Measurements from ENCODE around the gene WNT8A.
"Not testable (repeated sequence)": the region's sequence is repeated elsewhere in the genome, so short reads cannot be mapped to it uniquely, and the experiment has no call there.

The WNT8A gene, protein sequence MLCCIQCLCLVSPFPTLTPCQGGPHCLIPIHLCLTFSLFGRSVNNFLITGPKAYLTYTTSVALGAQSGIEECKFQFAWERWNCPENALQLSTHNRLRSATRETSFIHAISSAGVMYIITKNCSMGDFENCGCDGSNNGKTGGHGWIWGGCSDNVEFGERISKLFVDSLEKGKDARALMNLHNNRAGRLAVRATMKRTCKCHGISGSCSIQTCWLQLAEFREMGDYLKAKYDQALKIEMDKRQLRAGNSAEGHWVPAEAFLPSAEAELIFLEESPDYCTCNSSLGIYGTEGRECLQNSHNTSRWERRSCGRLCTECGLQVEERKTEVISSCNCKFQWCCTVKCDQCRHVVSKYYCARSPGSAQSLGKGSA

GRCh38 chr5:138083702-138084101 is at the start of gene WNT8A:
Gene WNT8A, plus strand, starts transcription at chr5:138084033. Its CDS starts 95 bp downstream, at chr5:138084128.
- in situ Hi-C loops (cut with MboI; ENCODE audit: low sequenced_read_pairs): no loop called here

DNA sequence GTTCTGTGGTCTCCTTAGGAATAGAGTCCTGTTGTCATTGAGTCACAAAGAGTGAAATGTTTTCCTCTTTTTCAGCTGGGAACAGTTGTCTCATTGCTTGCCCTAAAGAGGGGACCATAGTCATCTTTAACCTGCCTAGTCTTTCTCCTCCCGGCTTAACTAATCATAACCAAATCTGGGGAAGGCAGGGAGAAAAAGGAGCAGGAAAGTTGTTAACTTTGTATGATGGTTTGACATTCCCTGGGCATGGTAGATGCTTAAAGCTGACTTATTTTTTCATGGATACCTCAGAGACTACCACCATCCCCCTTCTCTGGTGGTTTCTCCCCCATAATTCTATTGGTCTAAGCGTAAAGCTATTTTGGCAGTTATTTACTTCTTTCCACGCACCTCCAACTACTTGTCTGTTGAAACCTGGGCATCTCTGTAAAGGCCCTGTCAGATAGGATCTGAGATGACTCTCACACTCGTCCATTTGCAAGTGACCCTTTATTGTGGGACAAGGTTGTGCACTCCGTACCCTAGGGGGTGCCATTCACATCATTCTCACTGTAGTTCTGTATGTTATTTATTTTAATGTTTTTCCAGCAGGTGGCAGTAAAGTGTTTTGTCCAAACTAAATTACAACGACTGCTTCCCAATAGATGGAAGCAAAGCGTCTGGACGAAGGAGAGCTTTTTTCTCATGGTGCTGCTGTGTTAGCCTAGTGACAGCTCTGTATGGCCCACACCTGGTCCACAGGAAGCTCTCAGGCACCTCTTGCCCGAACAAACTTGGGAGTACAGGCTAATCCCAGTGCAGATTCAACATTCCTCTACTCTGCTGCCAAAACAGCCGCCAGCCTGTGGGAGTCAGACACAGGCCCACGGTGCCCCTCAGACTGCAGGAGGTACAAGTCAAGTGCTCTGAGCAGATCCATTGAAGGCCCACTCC is 48.0 kb upstream of the WNT8A start:
- in situ Hi-C loops (cut with MboI; ENCODE audit: low sequenced_read_pairs): no loop called here

DNA sequence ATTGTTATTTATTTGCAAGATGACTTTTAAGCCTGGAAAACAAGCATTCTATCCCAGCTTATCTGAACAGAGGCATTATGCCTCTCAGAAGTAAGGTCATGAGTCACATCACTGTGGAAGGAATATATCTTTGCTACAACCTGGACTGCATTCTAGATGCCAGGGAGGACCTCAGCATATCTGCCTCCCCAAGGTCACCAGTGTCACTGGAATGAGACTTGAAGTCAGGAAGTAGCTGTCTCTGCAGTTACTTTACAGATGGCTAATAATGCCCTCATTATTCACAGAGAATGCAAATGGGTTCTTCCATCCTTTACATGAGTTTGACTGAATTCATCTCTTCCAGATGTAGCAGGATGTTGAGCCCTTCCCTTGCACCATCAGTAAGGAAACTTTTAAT is 46.6 kb upstream of the WNT8A start:
- in situ Hi-C loops (cut with MboI; ENCODE audit: low sequenced_read_pairs): no loop called here

GRCh38 chr5:138037907-138038633 is 45.8 kb upstream of the WNT8A start:
- in situ Hi-C loops (cut with MboI; ENCODE audit: low sequenced_read_pairs): no loop called here

DNA sequence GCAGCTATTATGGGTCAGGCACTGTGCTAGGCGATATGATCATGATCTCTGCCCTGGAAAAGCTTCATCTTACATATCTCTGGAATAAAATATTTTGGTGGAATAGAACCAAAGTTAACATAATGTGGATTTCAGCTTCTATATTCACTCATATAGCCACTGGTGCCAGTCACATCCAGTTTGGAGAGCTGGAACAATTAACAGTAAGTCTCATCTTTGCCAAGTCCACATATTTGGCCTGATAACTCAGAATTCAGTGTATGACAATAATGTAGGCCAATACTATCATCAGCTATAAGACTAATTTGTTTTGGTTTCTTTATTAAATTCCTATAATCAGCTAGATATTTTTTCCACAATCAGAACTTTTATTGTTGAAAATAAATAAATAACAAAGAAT is 45.0 kb upstream of the WNT8A start:
- in situ Hi-C loops (cut with MboI; ENCODE audit: low sequenced_read_pairs): no loop called here

- in situ Hi-C loops (cut with MboI; ENCODE audit: low sequenced_read_pairs): not testable (repeated sequence)
These were observed 38.5 kb upstream of the WNT8A start for GRCh38 chr5:138045283-138045682.

DNA sequence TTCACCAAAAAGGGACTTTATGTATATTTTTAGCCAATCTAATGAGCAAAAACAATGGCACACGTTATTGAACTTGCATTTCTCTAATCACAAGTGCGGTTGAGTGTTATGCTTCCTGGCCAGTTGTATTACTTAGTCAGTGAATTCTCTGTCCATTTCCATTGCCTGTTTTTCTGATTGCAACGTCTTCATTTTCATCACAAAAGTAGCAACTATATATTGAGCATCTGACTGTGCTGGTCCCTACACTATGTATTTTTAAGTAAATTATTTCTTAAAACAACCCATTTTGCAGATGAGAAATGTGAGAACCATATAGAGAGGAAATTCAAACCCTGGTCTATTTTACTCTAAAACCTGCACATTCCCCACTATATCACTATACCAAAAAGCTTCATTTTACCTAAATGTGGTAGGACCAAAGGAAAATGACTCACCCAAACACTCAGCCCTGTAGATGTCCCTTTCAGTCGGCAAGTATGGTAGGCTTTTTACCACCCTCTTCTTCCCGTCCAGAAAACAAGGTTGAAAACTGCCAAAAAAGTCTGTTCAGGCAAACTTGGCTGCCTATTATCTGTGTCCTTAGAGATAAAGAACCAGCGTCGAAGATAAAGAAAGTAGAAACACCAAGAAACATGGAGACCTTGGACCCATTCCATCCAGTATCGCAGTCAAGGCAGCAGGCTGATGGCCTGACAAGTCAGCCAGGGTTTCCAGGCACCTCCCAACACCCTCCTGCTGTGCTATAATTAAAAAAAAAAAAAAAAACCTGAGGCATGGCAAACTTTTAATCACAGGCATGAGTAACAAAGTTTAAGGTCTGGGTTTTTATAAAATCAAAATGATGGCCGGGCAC is 32.2 kb upstream of the WNT8A start:
- in situ Hi-C loops (cut with MboI; ENCODE audit: low sequenced_read_pairs): no loop called here

GRCh38 chr5:138052718-138053117 is 31.1 kb upstream of the WNT8A start:
- in situ Hi-C loops (cut with MboI; ENCODE audit: low sequenced_read_pairs): not testable (repeated sequence)

GRCh38 chr5:138053554-138053953 is 30.3 kb upstream of the WNT8A start:
- in situ Hi-C loops (cut with MboI; ENCODE audit: low sequenced_read_pairs): no loop called here

GRCh38 chr5:138054206-138054605 is 29.6 kb upstream of the WNT8A start:
- in situ Hi-C loops (cut with MboI; ENCODE audit: low sequenced_read_pairs): no loop called here

- in situ Hi-C loops (cut with MboI; ENCODE audit: low sequenced_read_pairs): no loop called here
These were observed 28.8 kb upstream of the WNT8A start for GRCh38 chr5:138054847-138055558.

- in situ Hi-C loops (cut with MboI; ENCODE audit: low sequenced_read_pairs): no loop called here
These were observed 19.3 kb upstream of the WNT8A start for GRCh38 chr5:138064526-138064925.

GRCh38 chr5:138065102-138065501 is 18.7 kb upstream of the WNT8A start:
- in situ Hi-C loops (cut with MboI; ENCODE audit: low sequenced_read_pairs): no loop called here

DNA sequence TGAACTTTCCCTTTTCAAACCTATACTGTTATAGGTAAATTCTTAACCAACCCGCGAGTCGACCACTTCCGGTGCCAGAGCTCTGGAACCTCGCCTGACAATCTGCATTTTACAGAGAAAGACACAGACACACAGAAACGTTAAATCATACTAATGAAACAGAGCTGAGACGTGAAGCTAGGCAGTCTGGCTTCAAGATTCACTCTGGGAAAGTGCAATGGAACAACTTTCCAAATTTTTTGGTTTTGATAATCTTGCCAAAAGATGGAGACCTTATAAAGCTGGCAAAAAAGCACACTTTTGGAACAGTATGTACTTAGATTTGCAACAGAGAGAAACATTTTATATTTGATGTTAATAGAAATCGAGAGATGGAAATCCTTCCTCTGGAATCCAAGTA is 15.9 kb upstream of the WNT8A start:
- in situ Hi-C loops (cut with MboI; ENCODE audit: low sequenced_read_pairs): no loop called here

GRCh38 chr5:138068742-138069600 is 14.9 kb upstream of the WNT8A start:
- in situ Hi-C loops (cut with MboI; ENCODE audit: low sequenced_read_pairs): no loop called here

DNA sequence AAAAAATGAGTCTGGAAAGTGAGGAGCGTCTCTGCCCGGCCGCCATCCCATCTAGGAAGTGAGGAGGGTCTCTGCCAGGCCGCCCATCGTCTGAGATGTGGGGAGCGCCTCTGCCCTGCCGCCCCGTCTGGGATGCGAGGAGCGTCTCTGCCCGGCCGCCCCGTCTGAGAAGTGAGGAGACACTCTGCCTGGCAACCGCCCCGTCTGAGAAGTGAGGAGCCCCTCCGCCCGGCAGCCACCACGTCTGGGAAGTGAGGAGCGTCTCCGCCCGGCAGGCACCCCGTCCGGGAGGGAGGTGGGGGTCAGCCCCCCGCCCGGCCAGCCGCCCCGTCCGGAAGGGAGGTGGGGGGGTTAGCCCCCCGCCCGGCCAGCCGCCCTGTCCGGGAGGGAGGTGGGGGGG is 13.8 kb upstream of the WNT8A start:
- in situ Hi-C loops (cut with MboI; ENCODE audit: low sequenced_read_pairs): not testable (repeated sequence)

- in situ Hi-C loops (cut with MboI; ENCODE audit: low sequenced_read_pairs): no loop called here
These were observed 6.7 kb upstream of the WNT8A start for GRCh38 chr5:138077064-138077696.

DNA sequence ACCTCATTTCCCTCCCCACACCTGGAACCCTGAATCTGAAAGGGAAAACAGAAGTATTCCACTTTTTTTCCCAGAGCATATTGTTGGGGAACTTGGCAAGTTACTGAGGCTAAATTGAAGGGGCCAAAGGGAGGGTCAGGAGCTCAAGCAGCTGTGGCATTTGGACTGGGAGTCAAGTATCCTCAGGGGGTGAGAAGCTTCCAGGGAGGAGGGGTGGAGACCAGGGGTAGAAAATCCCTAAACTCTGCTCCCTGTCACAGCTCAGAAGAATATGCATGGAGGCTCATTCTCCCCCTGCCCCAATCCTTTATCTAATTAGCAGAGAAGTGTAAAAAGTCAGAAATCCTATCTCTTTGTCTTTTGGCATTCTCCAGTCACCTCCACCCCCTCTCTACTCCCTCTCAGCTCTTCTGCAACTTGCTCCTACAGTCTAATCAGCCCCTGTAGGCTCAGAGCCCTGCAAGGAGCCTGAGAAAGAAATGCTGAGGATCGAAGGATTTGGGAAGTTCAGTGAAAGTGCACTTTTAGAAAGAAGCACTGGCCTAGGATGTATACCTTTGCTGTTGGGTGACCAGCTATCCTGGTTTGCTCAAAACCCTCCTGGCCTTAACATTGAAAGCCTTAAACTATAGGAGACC is 5.7 kb upstream of the WNT8A start:
- in situ Hi-C loops (cut with MboI; ENCODE audit: low sequenced_read_pairs): no loop called here
